DND-41 (cell line): ENCODE measurements around the gene ANGPTL8.

Source experiments
- ATAC-seq: fragments of 200-7000 bp; cut with Tn5 transposase; 3 replicates; pipeline ENCODE4 v1.9.1; 2021; ENCODE audit warnings: low read depth; ENCODE audit not compliant: insufficient read depth
- DNase-seq: peaks from one replicate; pipeline ENCODE4 v3.0.0-alpha.2; 2020
- H2AFZ ChIP-seq: 2 replicates; pipeline ENCODE4 v1.6.0; 2012; ENCODE audit warnings: low read depth, low read length
- H3K27ac ChIP-seq: 2 replicates; pipeline ENCODE4 v1.5.1; 2012; ENCODE audit warnings: low read length, inconsistent platforms
- H3K27me3 ChIP-seq: fragments of 200-600 bp; sonication (generic); 2 replicates; pipeline ENCODE4 v1.6.0; 2012; ENCODE audit warnings: low read length, mild to moderate bottlenecking, inconsistent platforms; ENCODE audit not compliant: insufficient read depth, poor library complexity
- H3K36me3 ChIP-seq: 2 replicates; pipeline ENCODE4 v1.5.1; 2012; ENCODE audit warnings: low read length, inconsistent platforms; ENCODE audit not compliant: insufficient read depth
- H3K4me1 ChIP-seq: 2 replicates; pipeline ENCODE4 v1.5.1; 2012; ENCODE audit warnings: mild to moderate bottlenecking, low read length; ENCODE audit not compliant: insufficient read depth
- H3K4me2 ChIP-seq: 2 replicates; pipeline ENCODE4 v1.6.0; 2012; ENCODE audit warnings: mild to moderate bottlenecking, moderate library complexity, low read length, inconsistent platforms; ENCODE audit not compliant: insufficient read depth
- H3K4me3 ChIP-seq, 2 experiments: fragments of 200-600 bp in 1 of 2; shearing (Covaris generic) in 1 of 2; 2 replicates each; pipeline ENCODE4 v1.5.1; 2012 to 2016; ENCODE audit warnings: inconsistent platforms in 2 of 2, low read length in 2 of 2, mild to moderate bottlenecking in 2 of 2, low read depth in 1 of 2, moderate library complexity in 1 of 2
- H3K79me2 ChIP-seq: 2 replicates; pipeline ENCODE4 v1.6.0; 2012; ENCODE audit warnings: low read length, inconsistent platforms; ENCODE audit not compliant: insufficient read depth
- H3K9ac ChIP-seq: 2 replicates; pipeline ENCODE4 v1.6.0; 2012; ENCODE audit warnings: low read depth, mild to moderate bottlenecking, inconsistent platforms, low read length, moderate library complexity
- H3K9me3 ChIP-seq: 2 replicates; pipeline ENCODE4 v1.5.1; 2012; ENCODE audit warnings: low read length, moderate library complexity, mild to moderate bottlenecking, inconsistent platforms; ENCODE audit not compliant: insufficient read depth, severe bottlenecking
- H4K20me1 ChIP-seq: 2 replicates; pipeline ENCODE4 v1.6.0; 2012; ENCODE audit warnings: low read length; ENCODE audit not compliant: insufficient read depth
- EZH2 ChIP-seq: IDR thresholded peaks from 3 replicates; pipeline ENCODE4 v1.6.1; 2012; ENCODE audit warnings: borderline replicate concordance, low read depth, mild to moderate bottlenecking, moderate library complexity, low read length, inconsistent platforms; ENCODE audit not compliant: severe bottlenecking
- TF ChIP-seq, protein P1 (sequence below): IDR thresholded peaks from 2 replicates; pipeline ENCODE4 v1.5.1; 2012; ENCODE audit warnings: borderline replicate concordance, low read length, moderate library complexity, mild to moderate bottlenecking; ENCODE audit not compliant: poor library complexity, severe bottlenecking; ENCODE audit errors: extremely low read depth

The ANGPTL8 gene

DNA sequence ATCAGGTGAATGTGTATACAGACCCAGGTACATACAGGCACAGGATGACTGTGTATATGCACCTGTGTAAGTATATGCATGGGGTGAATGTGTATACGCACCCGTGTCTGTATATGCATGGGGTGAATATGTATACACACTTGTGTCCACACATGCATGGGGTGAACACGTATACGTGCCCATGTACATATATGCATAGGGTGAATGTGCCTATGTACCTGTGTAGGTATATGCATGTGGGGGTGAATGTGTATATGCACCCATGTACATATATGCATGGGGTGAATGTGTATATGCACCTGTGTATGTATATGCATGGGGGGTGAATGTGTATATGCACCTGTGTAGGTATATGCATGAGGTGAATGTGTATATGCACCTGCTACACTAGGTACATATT lies 6.9 kb upstream of the ANGPTL8 start:
- no peaks in the 10 kb centered on the region for H3K4me1 ChIP-seq
- no peak overlapping the region for H3K4me3 ChIP-seq
- no peak overlapping the region for H3K4me2 ChIP-seq
- no peaks in the 10 kb centered on the region for H3K27me3 ChIP-seq
- no peaks in the 10 kb centered on the region for H3K79me2 ChIP-seq
- no peak overlapping the region for H3K27ac ChIP-seq
- no peaks in the 10 kb centered on the region for H3K36me3 ChIP-seq
- H4K20me1 ChIP-seq, result no peaks in the 10 kb centered on the region
- no peak for ATAC-seq
- TF ChIP-seq, protein P1, sequence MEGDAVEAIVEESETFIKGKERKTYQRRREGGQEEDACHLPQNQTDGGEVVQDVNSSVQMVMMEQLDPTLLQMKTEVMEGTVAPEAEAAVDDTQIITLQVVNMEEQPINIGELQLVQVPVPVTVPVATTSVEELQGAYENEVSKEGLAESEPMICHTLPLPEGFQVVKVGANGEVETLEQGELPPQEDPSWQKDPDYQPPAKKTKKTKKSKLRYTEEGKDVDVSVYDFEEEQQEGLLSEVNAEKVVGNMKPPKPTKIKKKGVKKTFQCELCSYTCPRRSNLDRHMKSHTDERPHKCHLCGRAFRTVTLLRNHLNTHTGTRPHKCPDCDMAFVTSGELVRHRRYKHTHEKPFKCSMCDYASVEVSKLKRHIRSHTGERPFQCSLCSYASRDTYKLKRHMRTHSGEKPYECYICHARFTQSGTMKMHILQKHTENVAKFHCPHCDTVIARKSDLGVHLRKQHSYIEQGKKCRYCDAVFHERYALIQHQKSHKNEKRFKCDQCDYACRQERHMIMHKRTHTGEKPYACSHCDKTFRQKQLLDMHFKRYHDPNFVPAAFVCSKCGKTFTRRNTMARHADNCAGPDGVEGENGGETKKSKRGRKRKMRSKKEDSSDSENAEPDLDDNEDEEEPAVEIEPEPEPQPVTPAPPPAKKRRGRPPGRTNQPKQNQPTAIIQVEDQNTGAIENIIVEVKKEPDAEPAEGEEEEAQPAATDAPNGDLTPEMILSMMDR, result no peak
- no peak for TF ChIP-seq EZH2
- no peaks in the 10 kb centered on the region for H3K9me3 ChIP-seq
- no peak for DNase-seq
- no peak overlapping the region for H2AFZ ChIP-seq
- H3K9ac ChIP-seq, result no peak overlapping the region

- no peak for DNase-seq
- TF ChIP-seq, protein P1, result no peak
- no peak for TF ChIP-seq EZH2
Measured at GRCh38 chr19:11233073-11233472, 6.3 kb upstream of the ANGPTL8 start.

DNA sequence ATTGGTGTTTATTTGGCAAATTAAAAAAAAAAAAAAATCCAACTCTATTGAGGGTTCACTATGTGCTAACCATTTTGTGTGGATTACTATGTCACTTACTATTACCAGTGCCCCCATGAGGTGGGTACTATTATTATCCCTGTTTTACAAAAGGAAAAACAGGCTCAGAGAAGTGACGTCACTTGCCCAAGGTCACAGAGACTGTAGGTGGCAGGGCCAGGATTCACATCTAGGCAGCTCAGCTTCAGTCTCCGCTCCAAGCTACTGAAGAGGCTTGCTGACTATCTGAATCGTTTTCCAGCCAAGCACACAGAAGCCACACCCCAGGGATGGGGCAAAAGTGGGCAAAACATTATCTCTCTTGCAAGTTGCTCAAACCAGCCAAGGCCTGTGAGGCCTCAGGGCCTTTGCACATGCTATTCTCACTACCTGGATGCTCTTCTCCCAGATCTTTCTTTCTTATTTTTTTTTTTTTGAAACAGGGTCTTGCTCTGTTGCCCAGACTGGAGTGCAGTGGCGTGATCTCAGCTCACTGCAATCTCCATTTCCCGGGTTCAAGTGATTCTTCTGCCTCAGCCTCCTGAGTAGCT lies 4.8 kb upstream of the ANGPTL8 start:
- DNase-seq, result no peak
- Histone ChIP-seq H3K4me3 (no peak overlapping the region), H4K20me1 (no peaks in the 10 kb centered on the region), H2AFZ (no peak overlapping the region), H3K9ac (no peak overlapping the region), H3K36me3 (no peaks in the 10 kb centered on the region), H3K4me1 (no peaks in the 10 kb centered on the region), H3K79me2 (no peaks in the 10 kb centered on the region), H3K4me2 (no peak overlapping the region), H3K9me3 (no peaks in the 10 kb centered on the region), H3K27ac (no peak overlapping the region), H3K27me3 (no peaks in the 10 kb centered on the region)
- ATAC-seq, result no peak
- TF ChIP-seq EZH2, result no peak
- TF ChIP-seq, protein P1, result no peak

More at GRCh38 chr19:11233073-11233472, 6.3 kb upstream of the ANGPTL8 start:
- H3K4me1 ChIP-seq, result no peaks in the 10 kb centered on the region
- H3K79me2 ChIP-seq, result no peaks in the 10 kb centered on the region
- H2AFZ ChIP-seq, result no peak overlapping the region
- H3K4me3 ChIP-seq, result no peak overlapping the region
- no peak for ATAC-seq
- no peaks in the 10 kb centered on the region for H3K9me3 ChIP-seq
- H3K36me3 ChIP-seq, result no peaks in the 10 kb centered on the region
- no peaks in the 10 kb centered on the region for H4K20me1 ChIP-seq
- H3K27me3 ChIP-seq, result no peaks in the 10 kb centered on the region
- no peak overlapping the region for H3K27ac ChIP-seq
- no peak overlapping the region for H3K4me2 ChIP-seq
- no peak overlapping the region for H3K9ac ChIP-seq
